Gastroesophageal sphincter (tissue), 3 donors: Measurements from ENCODE around the gene SLC7A6.

ENCODE experiments used
- CTCF ChIP-seq, 4 experiments: fragments of 200-600 bp in 2 of 4; fragments of 450-650 bp in 2 of 4; sonication (generic) in 1 of 4; IDR thresholded peaks; one replicate each; pipeline ENCODE4 v1.5.1; 2017 to 2019; ENCODE audit warnings: antibody characterized with exemption in 4 of 4, mild to moderate bottlenecking in 2 of 4, moderate library complexity in 2 of 4
- EP300 ChIP-seq: sonication (generic); formaldehyde crosslinking; IDR thresholded peaks from one replicate; pipeline ENCODE4 v1.6.1; 2017; ENCODE audit warnings: antibody characterized with exemption, mild to moderate bottlenecking
- POLR2A ChIP-seq, 2 donors: fragments of 450-650 bp; IDR thresholded peaks; one replicate each; pipeline ENCODE4 v1.6.1; 2017; ENCODE audit warnings: antibody characterized with exemption in 2 of 2, mild to moderate bottlenecking in 2 of 2, moderate library complexity in 1 of 2

- TF ChIP-seq CTCF (IDR thresholded peaks at IDR 0.05) (no peak), EP300 (no peak), POLR2A (IDR thresholded peaks at IDR 0.05) (no peak)
These were observed 12.5 kb upstream of the SLC7A6 start for GRCh38 chr16:68251832-68252231.
